HG03066 (cell line): ENCODE measurements around the gene ZC3H11A.

Source experiments
- ATAC-seq: cut with Tn5 transposase; IDR thresholded peaks from one replicate; pipeline ENCODE4 v1.9.1; 2021; ENCODE audit warnings: low read depth; ENCODE audit not compliant: unreplicated experiment

ZC3H11A gene

DNA sequence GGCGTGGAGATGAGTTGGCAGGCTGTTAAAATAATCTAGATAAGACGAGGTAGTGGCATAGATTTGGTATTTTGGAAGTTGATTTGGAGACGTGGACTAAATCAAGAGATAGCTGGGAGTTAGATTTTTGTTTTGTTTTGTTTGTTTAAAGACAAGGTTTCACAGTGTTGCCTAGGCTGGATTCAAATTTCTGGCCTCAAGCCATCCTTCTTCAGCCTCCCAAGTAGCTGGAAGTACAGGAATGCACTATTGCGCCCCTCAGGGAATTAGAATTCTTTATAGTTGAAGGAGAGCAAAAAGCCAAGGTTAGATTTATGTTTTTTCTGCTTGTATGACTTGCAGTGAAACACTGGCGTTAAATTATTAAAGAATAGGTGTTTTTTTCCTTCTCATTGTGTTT lies 43.7 kb downstream of the ZC3H11A start:
- ATAC-seq: no peak

GRCh38 chr1:203840208-203840808 lies 44.9 kb downstream of the ZC3H11A start:
- no peak for ATAC-seq

DNA sequence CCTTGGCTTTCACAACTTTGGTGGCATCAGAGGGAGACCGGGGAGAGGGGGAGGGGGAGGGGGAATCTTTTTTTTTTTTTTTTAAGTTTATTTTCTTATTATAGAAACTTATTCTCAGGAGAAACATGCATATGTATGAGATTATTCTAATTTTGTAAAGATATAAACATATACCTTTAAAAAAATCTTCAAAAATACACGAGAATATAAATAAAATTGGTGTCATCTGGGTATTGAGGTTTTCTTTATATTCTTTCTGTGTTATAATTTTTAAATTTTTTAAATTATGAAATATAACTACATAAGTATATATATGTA lies 47.1 kb downstream of the ZC3H11A start:
- ATAC-seq: no peak

GRCh38 chr1:203843435-203843834 lies 48.0 kb downstream of the ZC3H11A start:
- no peak for ATAC-seq
